HL-60 (cell line): ENCODE measurements around the gene UNC13D.

Source experiments
- DNase-seq, 2 experiments: peaks; one replicate each; pipeline ENCODE4 v3.0.0-alpha.2; 2010 to 2020; ENCODE audit warnings: low read depth in 1 of 2, low spot score in 1 of 2
- H3K27ac ChIP-seq: fragments of 250-450 bp; sonication (Bioruptor Pico); replicated peaks from 2 replicates; pipeline ENCODE4 v1.5.1; 2020; ENCODE audit warnings: mild to moderate bottlenecking, moderate library complexity
- H3K27me3 ChIP-seq: fragments of 250-450 bp; sonication (Bioruptor Pico); 2 replicates; pipeline ENCODE4 v1.5.1; 2021; ENCODE audit warnings: mild to moderate bottlenecking, moderate library complexity; ENCODE audit not compliant: insufficient read depth, poor library complexity, severe bottlenecking
- H3K4me3 ChIP-seq: replicated peaks from 2 replicates; pipeline ENCODE4 v1.5.1; 2011; ENCODE audit warnings: mild to moderate bottlenecking, control low read depth, low read length; ENCODE audit not compliant: insufficient read depth
- CTCF ChIP-seq: IDR thresholded peaks from one replicate; pipeline ENCODE4 v1.5.1; 2011; ENCODE audit warnings: low read length, control low read depth, inconsistent platforms; ENCODE audit not compliant: insufficient read depth
- GABPA ChIP-seq: IDR thresholded peaks from 2 replicates; pipeline ENCODE4 v1.6.1; 2012; ENCODE audit warnings: low read depth
- POLR2AphosphoS5 ChIP-seq: IDR thresholded peaks from 2 replicates; pipeline ENCODE4 v1.6.1; 2012; ENCODE audit warnings: low read depth
- REST ChIP-seq: IDR thresholded peaks from 2 replicates; pipeline ENCODE4 v1.6.1; 2012; ENCODE audit warnings: low read depth; ENCODE audit not compliant: insufficient replicate concordance
- SPI1 ChIP-seq: IDR thresholded peaks from 2 replicates; pipeline ENCODE4 v1.6.1; 2012; ENCODE audit warnings: low read depth, mild to moderate bottlenecking, borderline replicate concordance

The UNC13D gene

GRCh38 chr17:75819678-75820077 is 24.5 kb downstream of the UNC13D start:
- Histone ChIP-seq H3K4me3 (no peak overlapping the region), H3K27ac (no peak overlapping the region), H3K27me3 (no peaks in the 10 kb centered on the region)
- TF ChIP-seq REST (no peak), GABPA (no peak)
- DNase-seq = no peak

- no peak for DNase-seq
- Histone ChIP-seq H3K27me3 (no peaks in the 10 kb centered on the region), H3K27ac (no peak overlapping the region), H3K4me3 (no peak overlapping the region)
- TF ChIP-seq CTCF (no peak), REST (no peak), GABPA (no peak), POLR2AphosphoS5 (no peak), SPI1 (no peak)
These were observed 25.1 kb downstream of the UNC13D start for GRCh38 chr17:75819116-75819515.

GRCh38 chr17:75818326-75818885 is 25.8 kb downstream of the UNC13D start:
- Histone ChIP-seq H3K4me3 (no peak overlapping the region), H3K27ac (no peak overlapping the region), H3K27me3 (no peaks in the 10 kb centered on the region)
- DNase-seq = no peak
- no peak for TF ChIP-seq CTCF
- no peak for TF ChIP-seq POLR2AphosphoS5
- TF ChIP-seq SPI1 = no peak
- no peak for TF ChIP-seq GABPA
- no peak for TF ChIP-seq REST
